ENCODE data around the gene ZNF281. TPM values are rescaled to one million over a fixed set of nuclear protein-coding genes. Genes with fewer than 3 reads are reported as not detected.
A peak's percentile ranks its signal among the peaks of the same experiment; 100 is the strongest.
"Not testable (repeated sequence)": the region's sequence is repeated elsewhere in the genome, so short reads cannot be mapped to it uniquely, and the experiment has no call there.

The ZNF281 gene
- total RNA-seq, 1 experiment from 2014 or later: 20.4 TPM

DNA sequence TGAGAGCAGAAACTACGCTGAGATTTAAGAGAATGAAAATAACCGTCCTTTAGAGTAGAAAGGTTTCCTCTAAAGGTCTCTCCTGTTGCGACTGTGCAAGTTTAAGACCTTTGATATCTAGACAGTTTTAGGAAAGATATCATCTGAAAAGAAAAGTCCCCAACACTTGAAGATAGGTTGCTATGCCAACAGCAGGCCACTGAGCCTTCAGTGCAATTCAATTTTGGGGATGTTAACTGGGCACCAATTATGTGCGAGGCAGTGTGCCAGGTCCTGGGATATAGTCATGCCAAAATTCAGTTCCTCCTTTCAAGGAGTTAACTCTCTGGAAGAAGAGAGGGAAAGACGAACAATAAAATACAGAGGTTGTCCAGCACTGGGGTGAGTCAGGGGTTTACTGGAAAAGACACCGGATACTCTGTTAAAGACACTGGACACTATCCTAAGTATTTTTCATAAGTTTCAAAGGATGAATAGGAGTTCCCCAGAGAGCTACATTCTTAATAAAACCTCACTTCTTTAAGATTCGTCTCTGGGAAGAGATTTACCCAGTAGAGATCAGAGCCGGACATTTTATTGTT lies 25.5 kb upstream of the ZNF281 start:
- in situ Hi-C loops (cut with HindIII; ENCODE audit: low pct_unique_long_range_greater_than_20kb, low sequenced_read_pairs): no loop called here
- peak; percentile 59 for DNase-seq (ENCODE audit: low read depth, low spot score)

DNA sequence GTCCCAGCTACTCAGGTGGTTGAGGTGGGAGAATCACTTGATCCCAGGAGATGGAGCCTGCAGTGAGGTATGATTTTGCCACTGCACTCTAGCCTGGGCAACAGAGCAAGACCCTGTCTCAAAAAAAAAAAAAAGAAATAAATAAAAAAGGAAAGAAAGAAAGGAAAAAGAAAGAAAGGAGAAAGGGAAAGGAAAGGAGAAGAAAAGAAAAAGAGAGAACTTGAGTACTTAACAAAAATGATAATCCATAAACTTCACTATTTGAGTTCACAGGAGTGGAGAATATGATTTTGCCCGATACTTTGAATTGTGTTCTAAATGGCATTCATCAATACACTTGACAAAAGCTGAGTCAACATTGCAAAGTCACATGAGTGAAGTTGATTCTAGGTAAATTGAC lies 23.8 kb upstream of the ZNF281 start:
- in situ Hi-C loops (cut with HindIII; ENCODE audit: low pct_unique_long_range_greater_than_20kb, low sequenced_read_pairs): no loop called here
- DNase-seq (ENCODE audit: low read depth, low spot score): no peak

DNA sequence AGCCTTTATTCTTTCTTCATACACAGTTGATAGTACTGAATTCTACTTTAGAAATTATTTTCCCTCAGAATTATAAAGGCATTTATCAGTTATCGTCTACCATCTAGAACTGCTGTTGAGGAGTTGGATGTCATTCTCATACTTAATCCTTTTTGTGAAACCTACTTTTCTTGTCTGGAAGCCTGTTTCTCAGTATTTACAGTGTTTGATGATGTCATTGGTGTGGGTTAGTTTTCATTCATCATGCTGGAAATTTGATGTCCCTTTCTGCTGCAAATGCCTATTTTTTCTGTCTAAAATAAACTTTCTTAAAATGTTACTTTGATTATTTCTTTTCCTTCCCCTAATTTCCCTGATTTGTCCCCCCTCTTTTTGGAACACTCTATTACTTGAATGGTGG lies 22.8 kb upstream of the ZNF281 start:
- no peak for DNase-seq (ENCODE audit: low read depth, low spot score)
- in situ Hi-C loops (cut with HindIII; ENCODE audit: low pct_unique_long_range_greater_than_20kb, low sequenced_read_pairs): no loop called here

DNA sequence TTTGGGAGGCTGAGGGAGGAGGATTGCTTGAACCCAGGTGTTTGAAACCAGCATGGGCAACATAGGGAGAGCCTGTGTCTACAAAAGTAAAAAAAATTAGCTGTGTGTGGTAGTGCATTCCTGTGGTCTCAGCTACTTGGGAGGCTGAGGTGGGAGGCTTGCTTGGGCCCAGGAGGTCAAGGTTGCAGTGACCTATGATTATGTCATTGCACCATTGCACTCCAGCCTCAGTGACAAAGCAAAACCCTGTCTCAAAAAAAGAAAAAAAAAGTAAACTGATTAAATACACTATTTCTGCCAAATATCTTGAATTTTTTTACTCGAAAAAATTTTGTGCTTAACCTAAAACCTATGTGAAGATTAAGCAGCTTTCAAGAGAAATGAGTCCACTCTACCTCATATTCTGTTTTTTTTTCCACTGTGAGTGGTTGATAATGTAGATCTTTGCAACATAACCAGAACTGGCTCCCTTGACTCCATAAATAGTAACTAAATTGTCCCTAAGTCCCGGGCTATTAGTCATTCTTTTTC lies 19.4 kb upstream of the ZNF281 start:
- no peak for DNase-seq (ENCODE audit: low read depth, low spot score)

DNA sequence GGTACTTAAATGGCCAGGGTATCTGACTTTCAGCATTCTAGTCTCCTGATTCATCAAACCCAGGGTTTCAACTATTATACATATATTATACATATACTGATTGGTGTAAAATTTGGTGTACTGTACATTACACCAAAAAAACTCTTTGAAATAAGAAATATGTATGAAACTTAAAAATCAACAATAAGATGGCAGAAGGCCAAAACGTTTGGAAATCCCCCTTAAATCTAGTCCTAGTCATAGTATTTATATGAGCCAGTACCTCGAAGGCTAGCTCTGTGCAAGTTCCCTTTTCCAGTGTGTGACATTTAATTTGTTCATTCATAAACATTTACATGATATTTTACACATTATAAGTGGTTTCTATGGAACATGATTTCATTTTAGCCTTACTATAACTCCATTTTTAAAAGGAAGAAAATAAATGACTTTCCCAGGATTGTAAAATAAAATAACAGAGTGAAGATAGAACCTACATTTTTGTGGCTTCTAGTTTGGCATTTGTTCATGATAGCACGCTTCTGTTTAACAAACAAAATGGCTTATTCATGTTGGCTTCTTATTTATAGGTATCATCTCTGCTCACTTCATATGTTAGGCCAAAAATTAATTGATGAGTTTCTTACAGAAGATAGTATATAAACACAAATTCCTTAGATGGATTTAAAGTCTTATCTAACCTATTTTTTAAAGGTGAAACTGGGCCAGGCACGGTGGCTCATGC lies 18.8 kb upstream of the ZNF281 start:
- DNase-seq (ENCODE audit: low read depth, low spot score): no peak
- in situ Hi-C loops (cut with HindIII; ENCODE audit: low pct_unique_long_range_greater_than_20kb, low sequenced_read_pairs): no loop called here

More for the DNA sequence above, 19.4 kb upstream of the ZNF281 start:
- in situ Hi-C loops (cut with HindIII; ENCODE audit: low pct_unique_long_range_greater_than_20kb, low sequenced_read_pairs): no loop called here

DNA sequence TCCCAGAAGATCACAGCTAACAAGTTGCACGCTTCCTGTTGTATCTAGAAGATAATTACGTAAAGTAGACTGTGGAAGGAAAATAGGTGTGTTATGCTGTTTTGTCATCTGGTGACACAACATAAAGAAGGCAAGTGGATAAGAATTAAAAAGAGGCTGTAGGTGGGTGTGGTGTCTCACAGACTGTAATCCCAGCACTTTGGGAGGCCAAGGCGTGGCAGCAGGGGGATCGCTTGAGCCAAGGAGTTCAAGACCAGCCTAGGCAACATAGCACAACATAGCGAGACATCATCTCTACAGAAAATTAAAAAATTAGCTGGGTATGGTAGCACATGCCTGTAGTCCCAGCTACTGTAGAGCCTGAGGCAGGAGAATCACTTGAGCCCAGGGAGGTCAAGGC lies 17.9 kb upstream of the ZNF281 start:
- no peak for DNase-seq (ENCODE audit: low read depth, low spot score)
- in situ Hi-C loops (cut with HindIII; ENCODE audit: low pct_unique_long_range_greater_than_20kb, low sequenced_read_pairs): no loop called here

DNA sequence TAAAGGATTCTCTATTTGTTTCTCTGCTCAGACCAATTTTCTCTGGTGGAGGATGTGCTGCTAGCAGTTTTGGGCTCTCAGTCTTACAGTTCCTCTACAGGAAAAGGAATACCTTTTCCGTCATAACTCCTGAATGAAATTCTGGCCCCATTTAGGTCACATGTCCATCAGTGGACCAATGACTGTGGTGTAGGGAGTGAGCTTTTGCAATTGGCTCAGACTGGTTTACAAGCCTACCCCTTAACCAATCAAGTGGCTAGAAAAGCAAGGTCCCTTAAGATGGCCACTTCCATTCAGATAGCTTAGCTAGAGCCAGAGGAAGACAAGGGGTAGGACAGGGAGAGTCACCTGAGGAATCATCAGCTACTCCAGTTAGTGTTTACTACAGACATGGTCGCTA lies 16.4 kb upstream of the ZNF281 start:
- in situ Hi-C loops (cut with HindIII; ENCODE audit: low pct_unique_long_range_greater_than_20kb, low sequenced_read_pairs): no loop called here
- DNase-seq (ENCODE audit: low read depth, low spot score): no peak

DNA sequence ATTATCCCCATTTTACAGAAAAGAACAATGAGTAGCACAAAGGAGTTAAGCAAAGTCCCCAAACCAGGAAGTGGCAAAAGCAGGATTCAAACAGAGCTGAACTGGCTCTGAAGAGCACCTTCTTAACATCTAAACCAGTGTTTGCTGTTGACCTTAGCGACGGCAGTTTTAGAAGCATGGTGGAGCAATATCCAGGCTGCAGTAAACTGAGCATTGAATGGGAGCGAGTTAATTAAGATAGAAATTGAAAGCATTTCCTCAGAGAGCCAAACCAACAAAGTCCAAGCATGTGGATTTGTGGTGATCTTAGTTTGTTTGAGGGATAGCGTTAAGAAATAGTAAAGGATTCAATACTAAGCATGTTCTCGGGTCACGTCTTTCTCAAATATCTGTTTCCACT lies 13.4 kb upstream of the ZNF281 start:
- in situ Hi-C loops (cut with HindIII; ENCODE audit: low pct_unique_long_range_greater_than_20kb, low sequenced_read_pairs): no loop called here
- DNase-seq (ENCODE audit: low read depth, low spot score): no peak

DNA sequence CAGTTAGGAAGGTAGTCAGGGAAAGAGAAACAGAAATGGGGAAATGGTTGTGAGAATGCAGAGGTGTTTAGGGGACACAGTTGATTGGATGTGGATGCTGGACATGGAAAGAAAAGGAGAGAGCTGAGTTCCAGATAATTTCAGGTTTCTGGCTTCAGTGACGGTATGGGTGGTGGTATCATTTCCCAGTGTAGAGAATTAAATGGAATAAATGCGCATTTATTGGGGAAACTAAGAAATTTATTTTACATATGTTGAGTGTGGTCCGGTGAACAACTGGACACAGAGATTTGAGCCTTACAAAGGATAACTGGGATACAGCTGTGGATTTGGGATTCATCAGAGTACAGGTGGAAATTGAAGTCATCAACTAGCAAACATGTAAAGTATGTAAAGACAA lies 12.4 kb upstream of the ZNF281 start:
- no peak for DNase-seq (ENCODE audit: low read depth, low spot score)
- in situ Hi-C loops (cut with HindIII; ENCODE audit: low pct_unique_long_range_greater_than_20kb, low sequenced_read_pairs): no loop called here

DNA sequence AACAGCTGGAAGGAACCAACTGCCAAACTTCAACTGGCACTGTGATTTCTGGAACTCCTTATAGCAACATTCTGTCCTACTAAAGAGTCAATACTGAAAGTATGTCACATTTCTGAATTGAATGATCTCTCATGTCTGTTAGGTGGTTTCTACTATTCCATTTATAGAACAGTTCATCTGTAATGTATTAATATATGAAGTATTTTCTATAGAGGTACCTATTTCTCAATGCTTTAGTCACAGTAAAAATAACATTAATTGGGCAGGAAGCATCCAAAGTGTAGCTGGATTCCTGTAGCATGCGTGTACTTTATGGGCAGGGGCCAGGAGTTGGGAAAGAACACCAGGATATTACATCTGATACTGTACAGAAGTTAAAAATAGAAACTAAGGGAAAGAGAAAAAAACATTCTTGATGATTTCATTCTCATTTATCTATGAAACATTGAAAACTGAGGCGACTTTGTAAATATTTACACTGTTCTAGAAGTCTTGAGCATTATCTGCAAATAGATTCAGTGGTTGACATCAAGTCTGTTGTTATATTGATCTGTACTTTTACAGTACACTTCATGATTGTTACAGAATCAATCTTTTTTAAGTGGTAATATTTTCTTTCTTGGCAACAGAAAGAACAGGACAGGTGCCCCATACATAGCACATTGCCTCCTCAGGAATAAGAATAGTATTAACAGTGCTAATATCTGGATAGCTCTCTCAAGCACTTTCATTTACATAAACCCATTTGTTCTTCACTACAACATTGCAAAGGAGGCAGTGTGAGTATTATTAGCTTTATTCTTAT lies 6.2 kb upstream of the ZNF281 start:
- in situ Hi-C loops (cut with HindIII; ENCODE audit: low pct_unique_long_range_greater_than_20kb, low sequenced_read_pairs): no loop called here
- DNase-seq (ENCODE audit: low read depth, low spot score): no peak

DNA sequence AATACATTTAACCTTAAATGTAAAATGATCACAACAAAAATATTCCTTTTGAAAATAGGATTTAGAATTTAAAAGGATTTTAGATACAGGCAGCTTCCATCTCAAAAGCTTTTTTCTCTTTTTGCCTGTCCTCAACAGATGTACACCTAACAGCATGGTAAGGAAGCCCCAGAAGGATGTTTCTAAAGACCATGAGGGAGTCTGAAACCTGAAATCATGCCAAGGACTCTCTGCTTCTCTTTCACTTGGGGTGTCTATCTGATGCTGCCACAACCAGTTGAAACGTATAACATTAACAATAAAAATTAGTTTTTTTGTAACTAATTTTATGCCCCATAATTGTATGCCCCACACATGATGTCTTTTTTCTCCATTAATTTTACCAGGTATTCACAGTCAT lies 5.4 kb upstream of the ZNF281 start:
- in situ Hi-C loops (cut with HindIII; ENCODE audit: low pct_unique_long_range_greater_than_20kb, low sequenced_read_pairs): no loop called here
- DNase-seq (ENCODE audit: low read depth, low spot score): no peak

DNA sequence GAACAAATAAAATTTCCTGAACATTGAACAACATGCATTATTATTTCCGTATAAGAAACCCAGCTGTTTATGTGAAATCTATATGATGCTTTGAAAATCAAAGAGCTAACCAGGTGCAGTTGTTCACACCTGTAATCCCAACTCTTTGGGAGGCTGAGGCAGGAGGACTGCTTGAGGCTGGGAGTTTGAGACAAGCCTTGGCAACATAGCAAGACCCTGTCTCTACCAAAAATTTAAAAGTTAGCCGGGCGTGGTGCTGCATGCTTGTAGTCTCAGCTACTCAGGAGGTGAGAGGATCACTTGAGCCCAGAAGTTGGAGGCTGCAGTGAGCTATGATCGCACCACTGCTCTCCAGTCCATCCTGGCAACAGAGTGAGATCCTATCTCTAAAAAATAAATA lies 4.8 kb upstream of the ZNF281 start:
- in situ Hi-C loops (cut with HindIII; ENCODE audit: low pct_unique_long_range_greater_than_20kb, low sequenced_read_pairs): no loop called here
- no peak for DNase-seq (ENCODE audit: low read depth, low spot score)

DNA sequence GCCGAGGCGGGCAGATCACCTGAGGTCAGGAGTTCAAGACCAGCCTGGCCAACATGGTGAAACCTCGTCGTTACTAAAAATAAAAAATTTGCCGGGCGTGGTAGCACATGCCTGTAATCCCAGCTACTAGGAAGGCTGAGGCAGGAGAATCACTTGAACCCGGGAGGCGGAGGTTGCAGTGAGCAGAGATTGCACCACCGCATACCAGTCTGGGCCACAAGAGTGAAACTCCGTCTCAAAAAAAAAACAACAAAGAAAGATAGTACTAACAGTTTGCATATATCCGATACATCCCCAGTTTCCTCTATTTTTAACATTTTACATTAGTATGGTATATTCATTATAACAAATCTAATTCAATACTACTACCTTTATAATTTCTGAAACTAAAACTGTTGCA lies 3.9 kb upstream of the ZNF281 start:
- DNase-seq (ENCODE audit: low read depth, low spot score); in situ Hi-C loops (cut with HindIII; ENCODE audit: low pct_unique_long_range_greater_than_20kb, low sequenced_read_pairs): not testable (repeated sequence)

DNA sequence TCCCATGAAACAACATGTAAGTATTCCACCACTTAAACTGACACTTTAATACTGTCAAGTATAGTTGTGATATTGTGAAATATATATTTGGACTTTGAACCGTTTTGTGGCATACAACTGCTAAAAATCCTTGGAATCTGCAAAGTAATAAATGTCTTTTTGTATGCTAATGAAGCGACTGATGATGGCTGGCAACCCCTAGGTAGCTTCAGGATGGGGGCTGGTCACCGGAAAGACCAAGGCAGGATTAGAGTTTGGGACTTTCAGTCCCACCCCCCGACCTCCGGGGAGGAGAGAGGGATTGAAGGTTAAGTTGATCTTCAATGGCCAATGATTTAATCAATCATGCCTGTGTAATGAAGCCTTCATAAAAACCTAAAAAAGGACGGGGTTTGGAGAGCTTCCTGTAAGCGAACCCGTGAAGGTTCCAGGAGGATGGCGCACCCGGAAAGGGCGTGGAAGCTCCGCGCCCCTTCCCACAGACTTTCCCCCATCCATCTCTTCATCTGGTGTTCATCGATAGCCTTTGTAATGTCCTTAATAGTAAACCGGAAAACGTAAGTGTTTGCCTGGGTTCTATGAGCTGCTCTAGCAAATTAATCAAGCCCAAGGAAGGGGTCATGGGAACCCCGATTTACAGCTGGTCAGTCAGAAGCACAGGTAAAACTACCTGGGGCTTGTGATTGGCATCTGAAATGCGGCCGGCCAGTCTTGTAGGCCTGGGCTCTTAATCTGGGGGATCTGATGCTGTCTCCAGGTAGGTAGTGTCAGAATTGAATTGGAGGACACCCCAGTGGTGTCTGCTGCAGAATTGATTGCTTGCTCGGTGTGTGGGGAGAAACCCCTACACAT lies 1.8 kb upstream of the ZNF281 start:
- in situ Hi-C loops (cut with HindIII; ENCODE audit: low pct_unique_long_range_greater_than_20kb, low sequenced_read_pairs): no loop called here

DNA sequence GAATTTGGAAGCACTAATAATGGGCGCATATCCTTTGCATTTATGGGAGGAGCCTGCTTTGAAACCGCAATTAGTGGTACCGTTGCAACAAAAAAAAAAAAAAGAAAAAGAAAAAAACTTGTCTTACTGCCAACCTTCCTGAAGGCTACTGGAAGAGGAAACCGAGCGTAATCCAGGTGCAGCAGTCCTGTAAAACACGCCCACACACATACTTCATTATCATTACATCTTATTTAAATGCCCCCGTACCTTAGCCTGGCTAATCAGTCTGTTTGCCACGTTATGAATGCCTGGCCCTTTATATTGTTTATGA lies 686 bp upstream of the ZNF281 start:
- no peak for DNase-seq (ENCODE audit: low read depth, low spot score)
- in situ Hi-C loops (cut with HindIII; ENCODE audit: low pct_unique_long_range_greater_than_20kb, low sequenced_read_pairs): no loop called here

More for the DNA sequence above, 1.8 kb upstream of the ZNF281 start:
- DNase-seq (ENCODE audit: low read depth, low spot score): no peak

DNA sequence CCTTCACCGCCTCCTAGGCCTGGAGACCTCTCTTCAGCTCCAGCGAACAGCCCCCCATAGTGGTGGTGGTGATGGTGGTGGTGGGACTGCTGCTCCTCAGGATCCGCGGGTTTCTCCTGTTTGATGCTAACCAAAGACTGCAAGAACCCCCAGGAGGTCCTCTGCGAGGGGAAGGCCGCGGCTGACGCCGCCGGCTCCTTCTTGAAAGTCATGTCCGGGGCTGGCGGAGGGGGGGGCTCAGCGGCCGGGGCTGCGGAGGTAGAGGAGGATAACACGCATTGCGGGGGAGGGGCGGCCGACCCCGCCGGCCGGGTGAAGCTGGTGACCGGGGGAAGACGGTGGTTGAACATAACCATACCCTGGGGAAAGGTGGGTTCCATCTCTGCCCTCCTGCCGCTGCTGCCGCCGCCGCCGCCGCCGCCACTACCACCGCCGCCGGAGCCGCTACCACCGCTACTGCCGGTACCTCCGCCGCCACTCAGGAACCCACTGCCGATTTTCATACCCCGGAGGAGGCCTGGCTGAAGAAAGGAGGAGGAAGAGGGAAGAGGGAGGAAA lies 554 bp downstream of the ZNF281 start:
- DNase-seq (ENCODE audit: low read depth, low spot score): no peak
- in situ Hi-C loops (cut with HindIII; ENCODE audit: low pct_unique_long_range_greater_than_20kb, low sequenced_read_pairs): no loop called here

DNA sequence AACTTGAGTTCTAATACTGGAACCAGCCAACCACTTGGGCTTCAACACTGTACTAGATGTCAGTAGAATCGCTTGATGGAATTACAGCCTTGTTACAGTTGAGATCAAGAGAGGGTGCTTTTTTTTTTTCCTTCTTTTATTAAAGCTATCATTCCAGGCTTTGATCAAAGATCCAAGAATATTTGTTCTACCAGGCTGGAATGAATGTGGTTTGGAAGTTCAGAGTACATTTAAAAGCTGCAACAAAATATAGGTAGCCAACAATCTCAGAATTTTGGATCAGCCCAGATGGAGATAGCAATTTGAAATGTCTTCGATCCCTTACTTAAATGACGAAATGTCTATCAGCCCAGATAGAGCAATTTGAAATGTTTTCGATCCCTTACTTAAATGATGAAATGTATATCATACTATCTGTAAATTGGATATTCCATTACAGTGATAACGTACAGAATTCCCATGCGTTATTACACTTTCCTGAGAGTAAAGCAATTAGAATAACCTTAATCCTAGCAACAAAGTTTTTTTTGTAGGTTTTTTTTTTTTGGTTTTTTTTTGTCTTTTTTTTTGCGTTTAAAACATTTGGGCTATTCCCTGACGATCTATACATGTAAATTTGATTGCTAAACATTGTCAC lies 3.6 kb downstream of the ZNF281 start:
- DNase-seq (ENCODE audit: low read depth, low spot score): no peak
- in situ Hi-C loops (cut with HindIII; ENCODE audit: low pct_unique_long_range_greater_than_20kb, low sequenced_read_pairs): no loop called here
